CD8-positive, alpha-beta memory T cell (primary cell): ENCODE results near the gene GDI1. TPM values are rescaled to one million over a fixed set of nuclear protein-coding genes. Genes with fewer than 3 reads are reported as not detected.
A peak's percentile ranks its signal among the peaks of the same experiment; 100 is the strongest.

Experiments
- CTCF ChIA-PET: fragments of 350-600 bp; sonication (Branson Sonifier 250); formaldehyde crosslinking; loops from one replicate; lab custom pipeline; 2021; ENCODE audit warnings: antibody characterized with exemption; lab: Charles Lee
- POLR2A ChIA-PET: fragments of 350-600 bp; sonication (Branson Sonifier 250); formaldehyde crosslinking; loops from one replicate; lab custom pipeline; 2021; ENCODE audit warnings: antibody characterized with exemption; lab: Charles Lee
- DNase-seq, 5 donors: peaks; one replicate each; pipeline versions ENCODE4 v3.0.0 to v3.0.0-alpha.2; 2020 to 2022; ENCODE audit warnings: mixed read lengths in 1 of 5
- H3K27ac ChIP-seq: one replicate; pipeline ENCODE4 v1.7.0; 2013; ENCODE audit warnings: low read depth, mild to moderate bottlenecking, low read length, moderate library complexity
- H3K27me3 ChIP-seq: 2 replicates; pipeline ENCODE4 v1.7.0; 2013; ENCODE audit warnings: low read length, mild to moderate bottlenecking; ENCODE audit not compliant: insufficient read depth, poor library complexity, severe bottlenecking
- H3K36me3 ChIP-seq: 2 replicates; pipeline ENCODE4 v1.7.0; 2013; ENCODE audit warnings: mild to moderate bottlenecking, low read length, moderate library complexity; ENCODE audit not compliant: insufficient read depth
- H3K4me1 ChIP-seq: 2 replicates; pipeline ENCODE4 v1.7.0; 2013; ENCODE audit warnings: mild to moderate bottlenecking, low read length, moderate library complexity; ENCODE audit not compliant: insufficient read depth
- H3K4me3 ChIP-seq: 2 replicates; pipeline ENCODE4 v1.7.0; 2013; ENCODE audit warnings: mild to moderate bottlenecking, low read length
- H3K9me3 ChIP-seq: 2 replicates; pipeline ENCODE4 v1.7.0; 2013; ENCODE audit warnings: mild to moderate bottlenecking, low read length
- H3K27ac Mint-ChIP-seq, 8 donors: one replicate each; pipeline ENCODE4 v1.8.0; 2020 to 2021; ENCODE audit warnings: mixed read lengths in 8 of 8, mild to moderate bottlenecking in 6 of 8, inconsistent platforms in 3 of 8, moderate library complexity in 3 of 8
- H3K27me3 Mint-ChIP-seq, 2 donors: one replicate each; pipeline ENCODE4 v1.8.0; 2020 to 2021; ENCODE audit warnings: mixed read lengths in 2 of 2, mild to moderate bottlenecking in 1 of 2, moderate library complexity in 1 of 2
- H3K36me3 Mint-ChIP-seq, 3 donors: one replicate each; pipeline ENCODE4 v1.8.0; 2020 to 2021; ENCODE audit warnings: mixed read lengths in 3 of 3, inconsistent platforms in 1 of 3, mild to moderate bottlenecking in 1 of 3
- H3K4me1 Mint-ChIP-seq, 3 donors: one replicate each; pipeline ENCODE4 v1.8.0; 2020 to 2021; ENCODE audit warnings: mixed read lengths in 3 of 3, inconsistent platforms in 1 of 3, mild to moderate bottlenecking in 1 of 3
- H3K4me3 Mint-ChIP-seq, 7 donors: one replicate each; pipeline ENCODE4 v1.8.0; 2020 to 2021; ENCODE audit warnings: mixed read lengths in 7 of 7, mild to moderate bottlenecking in 6 of 7, moderate library complexity in 4 of 7, inconsistent platforms in 2 of 7
- H3K9me3 Mint-ChIP-seq, 5 donors: one replicate each; pipeline ENCODE4 v1.8.0; 2020 to 2022; ENCODE audit warnings: mixed read lengths in 5 of 5, mild to moderate bottlenecking in 3 of 5, moderate library complexity in 2 of 5, inconsistent platforms in 1 of 5
- polyA plus RNA-seq: library from polyadenylated mRNA; unstranded; fragments of 300-500 nt; fragmentation: Illumina TruSeq; gene quantifications from one replicate; pipeline ENCODE4 v1.2.3, GENCODE V29; 2021
- total RNA-seq, 2 experiments: library from RNA; stranded (reverse); gene quantifications; one replicate each; pipeline ENCODE4 v1.2.3, GENCODE V29; 2021

The GDI1 gene
- total and polyA plus RNA-seq, 3 experiments from 2014 or later: 49.1 to 113 (median 107) TPM

DNA sequence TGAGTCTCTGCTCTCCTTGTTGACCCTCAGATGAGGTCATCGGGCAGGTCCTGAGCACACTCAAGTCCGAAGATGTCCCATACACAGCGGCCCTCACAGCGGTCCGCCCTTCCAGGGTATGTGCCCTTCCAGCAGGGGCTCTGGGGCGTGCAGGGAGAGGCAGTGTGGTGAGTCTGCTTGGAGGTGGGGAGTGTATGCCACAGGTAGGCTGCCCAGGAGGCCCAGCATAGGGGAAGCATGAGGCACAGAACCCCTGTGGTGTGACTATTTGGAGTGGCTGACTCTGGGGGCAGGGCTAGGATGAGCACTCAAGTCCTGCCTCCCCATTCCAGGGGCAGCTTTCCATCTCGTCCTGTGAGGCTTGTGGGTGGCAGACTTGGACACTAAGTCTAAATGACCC lies 3.3 kb upstream of the GDI1 start:
- no peak for DNase-seq
- H3K27ac Mint-ChIP-seq: peak overlapping the region in 2 of 8 donors; percentile 23 to 29
- Histone ChIP-seq H3K27me3 (no peaks in the 10 kb centered on the region), H3K4me3 (no peak overlapping the region), H3K4me1 (peaks cover 22% of the 10 kb centered on the region), H3K27ac (no peak overlapping the region), H3K9me3 (no peaks in the 10 kb centered on the region), H3K36me3 (no peaks in the 10 kb centered on the region)
- CTCF ChIA-PET: no interaction called here
- H3K4me3 Mint-ChIP-seq: no peak overlapping the region
- POLR2A ChIA-PET: no interaction called here
- peaks cover 0 to 16% of the 10 kb centered on the region in 2 donors for H3K27me3 Mint-ChIP-seq
- H3K36me3 Mint-ChIP-seq: peaks cover 0 to 54% (median 0%) of the 10 kb centered on the region in 3 donors
- H3K4me1 Mint-ChIP-seq: peaks cover 26 to 34% (median 27%) of the 10 kb centered on the region in 3 donors
- H3K9me3 Mint-ChIP-seq: no peaks in the 10 kb centered on the region

DNA sequence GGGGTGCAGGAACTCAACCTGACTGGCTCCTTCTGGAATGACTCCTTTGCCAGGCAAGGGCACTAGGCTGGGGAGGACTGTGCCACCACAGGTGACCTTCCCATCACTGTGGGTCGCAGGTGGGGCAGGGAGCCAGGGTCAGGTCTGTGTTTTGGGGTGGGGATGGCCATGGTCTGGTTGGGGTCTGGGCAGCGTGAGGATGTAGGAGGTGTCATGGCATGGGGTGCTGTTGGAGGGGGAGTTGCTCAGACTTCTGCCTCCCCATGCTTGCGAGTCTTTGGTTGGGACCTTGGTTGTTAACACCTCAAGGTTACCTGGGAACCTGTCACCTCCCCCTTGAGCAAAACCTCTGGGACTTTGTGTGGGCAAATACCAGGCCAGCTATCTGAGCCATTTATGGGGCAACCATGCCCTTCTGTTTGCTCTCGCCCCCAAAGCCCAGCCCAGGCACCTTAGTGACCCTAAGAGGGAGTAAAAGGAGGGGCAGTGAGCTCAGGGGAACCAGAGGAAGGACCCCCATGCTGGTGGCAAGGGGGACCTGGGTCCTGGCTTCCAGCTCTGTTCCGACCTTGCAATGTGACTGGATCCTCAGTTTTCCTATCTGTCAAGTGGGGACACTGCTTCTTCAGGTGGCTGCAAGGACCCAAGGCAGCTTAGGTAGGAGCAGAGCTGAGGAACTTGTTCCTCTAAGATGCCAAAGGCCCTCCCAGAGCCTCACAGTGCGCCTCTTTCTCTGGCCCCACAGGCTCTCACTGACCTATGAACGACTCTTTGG lies 2.4 kb upstream of the GDI1 start:
- Histone ChIP-seq H3K27me3 (no peaks in the 10 kb centered on the region), H3K4me1 (peaks cover 19% of the 10 kb centered on the region), H3K4me3 (no peak overlapping the region), H3K27ac (no peak overlapping the region), H3K36me3 (no peaks in the 10 kb centered on the region), H3K9me3 (no peaks in the 10 kb centered on the region)
- no peak for DNase-seq
- H3K9me3 Mint-ChIP-seq: no peaks in the 10 kb centered on the region
- CTCF ChIA-PET: no interaction called here
- H3K27me3 Mint-ChIP-seq: peaks cover 0 to 16% of the 10 kb centered on the region in 2 donors
- peak overlapping the region in 1 of 7 donors; percentile 61 for H3K4me3 Mint-ChIP-seq
- H3K4me1 Mint-ChIP-seq: peaks cover 20 to 32% (median 24%) of the 10 kb centered on the region in 3 donors
- H3K27ac Mint-ChIP-seq: peak overlapping the region in 2 of 8 donors; percentile 33 to 64
- POLR2A ChIA-PET: interaction anchor here (1.2 kb wide), 1 partner anchor 22 kb away, joined by 3 read pairs; no protein-coding TSS in a partner anchor
- peaks cover 0 to 57% (median 0%) of the 10 kb centered on the region in 3 donors for H3K36me3 Mint-ChIP-seq

GRCh38 chrX:154435171-154435733 lies 1.7 kb upstream of the GDI1 start:
- Histone ChIP-seq H3K27me3 (no peaks in the 10 kb centered on the region), H3K27ac (no peak overlapping the region), H3K4me3 (no peak overlapping the region), H3K36me3 (no peaks in the 10 kb centered on the region), H3K9me3 (no peaks in the 10 kb centered on the region), H3K4me1 (peaks cover 17% of the 10 kb centered on the region)
- CTCF ChIA-PET: no interaction called here
- H3K27me3 Mint-ChIP-seq: peaks cover 0 to 16% of the 10 kb centered on the region in 2 donors
- no peak for DNase-seq
- POLR2A ChIA-PET: interaction anchor here (1.2 kb wide), 1 partner anchor 23 kb away, joined by 3 read pairs; no protein-coding TSS in a partner anchor
- H3K9me3 Mint-ChIP-seq: no peaks in the 10 kb centered on the region
- H3K27ac Mint-ChIP-seq: peak overlapping the region in 3 of 8 donors; percentile 7 to 95 (median 33)
- peaks cover 17 to 30% (median 21%) of the 10 kb centered on the region in 3 donors for H3K4me1 Mint-ChIP-seq
- peaks cover 0 to 61% (median 0%) of the 10 kb centered on the region in 3 donors for H3K36me3 Mint-ChIP-seq
- peak overlapping the region in 4 of 7 donors; percentile 16 to 61 (median 38) for H3K4me3 Mint-ChIP-seq

GRCh38 chrX:154436374-154436982 lies 476 bp upstream of the GDI1 start:
- CTCF ChIA-PET: no interaction called here
- no peak overlapping the region for H3K27ac ChIP-seq
- POLR2A ChIA-PET: no interaction called here
- peaks cover 0 to 64% (median 0%) of the 10 kb centered on the region in 3 donors for H3K36me3 Mint-ChIP-seq
- H3K4me1 Mint-ChIP-seq: peaks cover 14 to 30% (median 16%) of the 10 kb centered on the region in 3 donors
- H3K4me3 ChIP-seq: peak overlapping the region; percentile 45
- peaks cover 0 to 16% of the 10 kb centered on the region in 2 donors for H3K27me3 Mint-ChIP-seq
- H3K4me3 Mint-ChIP-seq: peak overlapping the region; percentile 71 to 90 (median 81)
- H3K27ac Mint-ChIP-seq: peak overlapping the region; percentile 82 to 98 (median 90)
- H3K27me3 ChIP-seq: no peaks in the 10 kb centered on the region
- H3K9me3 Mint-ChIP-seq: no peaks in the 10 kb centered on the region
- peaks cover 18% of the 10 kb centered on the region for H3K4me1 ChIP-seq
- no peaks in the 10 kb centered on the region for H3K36me3 ChIP-seq
- peak; percentile 50 to 76 (median 54) for DNase-seq
- H3K9me3 ChIP-seq: no peaks in the 10 kb centered on the region

- peak overlapping the region; percentile 66 to 97 (median 88) for H3K27ac Mint-ChIP-seq
- H3K9me3 Mint-ChIP-seq: no peaks in the 10 kb centered on the region
- ChIA-PET POLR2A (no interaction called here), CTCF (no interaction called here)
- H3K4me1 Mint-ChIP-seq: peaks cover 20 to 39% (median 22%) of the 10 kb centered on the region in 3 donors
- no peaks in the 10 kb centered on the region for H3K36me3 ChIP-seq
- H3K27ac ChIP-seq: peak overlapping the region; percentile 31
- no peaks in the 10 kb centered on the region for H3K27me3 ChIP-seq
- DNase-seq: no peak
- H3K9me3 ChIP-seq: no peaks in the 10 kb centered on the region
- peaks cover 0 to 59% (median 0%) of the 10 kb centered on the region in 3 donors for H3K36me3 Mint-ChIP-seq
- peak overlapping the region; percentile 81 to 94 (median 86) for H3K4me3 Mint-ChIP-seq
- H3K27me3 Mint-ChIP-seq: peaks cover 0 to 16% of the 10 kb centered on the region in 2 donors
- peaks cover 24% of the 10 kb centered on the region for H3K4me1 ChIP-seq
- peak overlapping the region; percentile 58 for H3K4me3 ChIP-seq
Measured at GRCh38 chrX:154437971-154438893, 1.3 kb downstream of the GDI1 start.

- ChIA-PET CTCF (no interaction called here), POLR2A (no interaction called here)
- no peaks in the 10 kb centered on the region for H3K9me3 ChIP-seq
- H3K9me3 Mint-ChIP-seq: no peaks in the 10 kb centered on the region
- peaks cover 33% of the 10 kb centered on the region for H3K4me1 ChIP-seq
- H3K36me3 ChIP-seq: no peaks in the 10 kb centered on the region
- H3K4me3 Mint-ChIP-seq: peak overlapping the region in 1 of 7 donors; percentile 31
- peaks cover 0 to 12% of the 10 kb centered on the region in 2 donors for H3K27me3 Mint-ChIP-seq
- no peak overlapping the region for H3K4me3 ChIP-seq
- H3K27ac ChIP-seq: no peak overlapping the region
- H3K27ac Mint-ChIP-seq: peak overlapping the region in 3 of 8 donors; percentile 47 to 90 (median 64)
- peaks cover 0 to 47% (median 0%) of the 10 kb centered on the region in 3 donors for H3K36me3 Mint-ChIP-seq
- H3K27me3 ChIP-seq: no peaks in the 10 kb centered on the region
- no peak for DNase-seq
- H3K4me1 Mint-ChIP-seq: peaks cover 20 to 43% (median 22%) of the 10 kb centered on the region in 3 donors
Measured at GRCh38 chrX:154439841-154440240, 2.9 kb downstream of the GDI1 start.
